Left ventricle myocardium inferior (tissue), 1 donor: ENCODE results near the gene PIAS4. TPM values are rescaled to one million over a fixed set of nuclear protein-coding genes. Genes with fewer than 3 reads are reported as not detected.

Source experiments
- DNase-seq: peaks from one replicate; pipeline ENCODE4 v3.0.0-alpha.2; 2020
- H3K27ac ChIP-seq: fragments of 200-600 bp; replicated peaks from 2 replicates; pipeline ENCODE4 v1.8.0; 2021
- H3K27me3 ChIP-seq: fragments of 200-600 bp; 2 replicates; pipeline ENCODE4 v1.8.0; 2021; ENCODE audit warnings: low read depth
- H3K36me3 ChIP-seq: fragments of 200-600 bp; 2 replicates; pipeline ENCODE4 v1.8.0; 2021
- H3K4me1 ChIP-seq: fragments of 200-600 bp; 2 replicates; pipeline ENCODE4 v1.8.0; 2021
- H3K4me3 ChIP-seq: fragments of 200-600 bp; 2 replicates; pipeline ENCODE4 v1.8.0; 2021; ENCODE audit warnings: mild to moderate bottlenecking, moderate library complexity
- H3K9me3 ChIP-seq: fragments of 200-600 bp; replicated peaks from 2 replicates; pipeline ENCODE4 v1.8.0; 2021
- intact Hi-C: fragments of 100-400 bp; cut with micrococcal nuclease; formaldehyde crosslinking; loops from one replicate; pipeline ENCODE4 v1.11.0; 2022
- long read RNA-seq: library from polyadenylated mRNA; unstranded; transcript quantifications from one replicate; pipeline ENCODE4 v2.0.0, GENCODE V29; 2021
- total RNA-seq: library from RNA; stranded (reverse); fragmentation: NEBNext Ultra II Directional; extraction: Animal tissue kit (Norgen Biotek cat#: 25700); gene quantifications from one replicate; pipeline ENCODE4 v1.2.1, GENCODE V29; 2021
- TF ChIP-seq, protein P1 (sequence below): fragments of 200-600 bp; IDR thresholded peaks from 2 replicates; pipeline ENCODE4 v1.8.0; 2021; ENCODE audit warnings: antibody characterized with exemption, mild to moderate bottlenecking, borderline replicate concordance
- donor health status: DM: no; HTN: yes; CAD: no; lungs with severe emphysema.

PIAS4 gene, protein sequence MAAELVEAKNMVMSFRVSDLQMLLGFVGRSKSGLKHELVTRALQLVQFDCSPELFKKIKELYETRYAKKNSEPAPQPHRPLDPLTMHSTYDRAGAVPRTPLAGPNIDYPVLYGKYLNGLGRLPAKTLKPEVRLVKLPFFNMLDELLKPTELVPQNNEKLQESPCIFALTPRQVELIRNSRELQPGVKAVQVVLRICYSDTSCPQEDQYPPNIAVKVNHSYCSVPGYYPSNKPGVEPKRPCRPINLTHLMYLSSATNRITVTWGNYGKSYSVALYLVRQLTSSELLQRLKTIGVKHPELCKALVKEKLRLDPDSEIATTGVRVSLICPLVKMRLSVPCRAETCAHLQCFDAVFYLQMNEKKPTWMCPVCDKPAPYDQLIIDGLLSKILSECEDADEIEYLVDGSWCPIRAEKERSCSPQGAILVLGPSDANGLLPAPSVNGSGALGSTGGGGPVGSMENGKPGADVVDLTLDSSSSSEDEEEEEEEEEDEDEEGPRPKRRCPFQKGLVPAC
- total RNA-seq: 15.4 TPM
- long read RNA-seq, transcript PIAS4-201 (11 exons, 3,159 nt): major isoform, 13 of 23 reads
- long read RNA-seq, partial matches to known transcripts: 7 of 23 reads
- long read RNA-seq, other reads (novel, unspliced or antisense): 3 of 23 reads

GRCh38 chr19:4007021-4007835, at the start of gene PIAS4:
Gene PIAS4, plus strand, starts transcription at chr19:4007736. Its CDS starts 25 bp downstream, at chr19:4007761.
- TF ChIP-seq, protein P1, sequence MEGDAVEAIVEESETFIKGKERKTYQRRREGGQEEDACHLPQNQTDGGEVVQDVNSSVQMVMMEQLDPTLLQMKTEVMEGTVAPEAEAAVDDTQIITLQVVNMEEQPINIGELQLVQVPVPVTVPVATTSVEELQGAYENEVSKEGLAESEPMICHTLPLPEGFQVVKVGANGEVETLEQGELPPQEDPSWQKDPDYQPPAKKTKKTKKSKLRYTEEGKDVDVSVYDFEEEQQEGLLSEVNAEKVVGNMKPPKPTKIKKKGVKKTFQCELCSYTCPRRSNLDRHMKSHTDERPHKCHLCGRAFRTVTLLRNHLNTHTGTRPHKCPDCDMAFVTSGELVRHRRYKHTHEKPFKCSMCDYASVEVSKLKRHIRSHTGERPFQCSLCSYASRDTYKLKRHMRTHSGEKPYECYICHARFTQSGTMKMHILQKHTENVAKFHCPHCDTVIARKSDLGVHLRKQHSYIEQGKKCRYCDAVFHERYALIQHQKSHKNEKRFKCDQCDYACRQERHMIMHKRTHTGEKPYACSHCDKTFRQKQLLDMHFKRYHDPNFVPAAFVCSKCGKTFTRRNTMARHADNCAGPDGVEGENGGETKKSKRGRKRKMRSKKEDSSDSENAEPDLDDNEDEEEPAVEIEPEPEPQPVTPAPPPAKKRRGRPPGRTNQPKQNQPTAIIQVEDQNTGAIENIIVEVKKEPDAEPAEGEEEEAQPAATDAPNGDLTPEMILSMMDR: no peak
- Histone ChIP-seq H3K4me1 (peaks cover 51% of the 10 kb centered on the region), H3K4me3 (peak within 1 kb of the TSS; percentile 98), H3K27ac (peak within 1 kb of the TSS; percentile 94), H3K36me3 (no peaks in the 10 kb centered on the region), H3K9me3 (no peaks in the 10 kb centered on the region), H3K27me3 (no peaks in the 10 kb centered on the region)
- peak; percentile 96 for DNase-seq
- intact Hi-C loops: no loop called here

DNA sequence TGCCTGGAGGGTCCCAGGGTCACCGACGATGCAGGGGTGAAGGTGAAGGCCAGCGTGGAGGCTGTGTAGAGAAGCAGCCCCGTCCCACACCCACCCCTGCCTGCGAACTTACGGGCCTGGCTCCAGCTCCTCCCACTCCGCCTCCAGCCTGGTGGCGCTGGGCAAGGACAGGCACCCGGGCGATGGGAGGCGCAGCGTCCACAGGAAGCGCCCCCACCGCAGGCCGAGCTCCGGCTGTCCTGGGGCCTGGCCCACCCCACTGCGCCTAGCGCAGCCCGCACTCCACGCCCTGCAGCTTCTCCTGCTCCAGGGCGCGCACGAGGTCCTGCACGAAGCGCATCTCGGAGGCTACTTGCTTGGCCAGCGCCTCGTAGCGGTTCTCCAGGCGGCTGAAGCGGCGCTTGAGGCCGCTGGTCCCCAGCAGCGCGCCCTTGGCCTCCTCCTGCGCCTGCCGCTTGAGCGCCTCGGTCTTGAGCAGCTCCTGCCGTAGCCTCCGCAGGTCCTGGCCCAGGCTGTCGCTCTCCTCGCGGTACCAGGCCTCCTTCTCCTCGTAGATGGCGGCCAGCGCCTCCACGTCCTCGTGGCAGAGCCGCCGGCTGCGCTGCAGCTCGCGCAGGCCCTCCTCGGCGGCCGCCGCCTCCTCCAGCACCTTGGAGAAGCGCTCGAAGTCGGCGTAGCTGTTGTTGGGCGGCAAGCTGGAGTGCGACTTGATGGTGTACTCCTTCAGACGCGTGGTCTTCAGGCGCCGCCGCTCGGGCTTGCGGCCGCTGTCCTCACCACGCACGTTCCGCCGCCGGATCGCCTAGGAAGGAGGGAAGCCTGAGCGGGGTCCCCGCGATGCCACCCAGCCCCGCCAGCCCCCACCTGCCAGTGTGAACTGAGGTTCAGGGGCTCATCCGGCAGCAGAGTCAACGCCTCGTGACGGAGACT, 48.4 kb upstream of the PIAS4 start:
- H3K27ac ChIP-seq: no peak overlapping the region
- no peaks in the 10 kb centered on the region for H3K27me3 ChIP-seq
- H3K4me1 ChIP-seq: peaks cover 18% of the 10 kb centered on the region
- DNase-seq: no peak
- intact Hi-C loops: no loop called here
- H3K4me3 ChIP-seq: no peak overlapping the region
- TF ChIP-seq, protein P1: no peak
- H3K9me3 ChIP-seq: no peaks in the 10 kb centered on the region
- H3K36me3 ChIP-seq: peaks cover 84% of the 10 kb centered on the region

DNA sequence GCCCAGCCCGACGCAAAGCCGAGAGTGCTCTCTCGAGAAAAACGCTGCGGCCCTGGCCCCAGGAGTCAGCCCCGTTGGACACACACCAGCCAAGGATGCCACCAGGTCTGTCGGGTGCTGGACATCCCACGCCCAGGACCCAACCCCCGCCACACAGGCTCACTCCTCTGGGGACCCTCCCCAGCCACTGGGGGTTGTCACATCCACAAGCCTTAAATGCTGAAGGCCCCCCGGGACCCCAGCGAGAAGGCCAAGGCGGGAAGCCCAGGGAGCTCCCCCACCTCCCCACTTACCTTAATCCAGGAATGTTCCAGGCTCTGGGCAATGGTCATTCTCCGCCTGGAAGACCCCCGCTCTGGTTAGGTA, 47.8 kb upstream of the PIAS4 start:
- Histone ChIP-seq H3K36me3 (peaks cover 89% of the 10 kb centered on the region), H3K27me3 (no peaks in the 10 kb centered on the region), H3K9me3 (no peaks in the 10 kb centered on the region), H3K27ac (no peak overlapping the region), H3K4me1 (peaks cover 14% of the 10 kb centered on the region), H3K4me3 (no peak overlapping the region)
- TF ChIP-seq, protein P1: no peak
- intact Hi-C loops: no loop called here
- no peak for DNase-seq

DNA sequence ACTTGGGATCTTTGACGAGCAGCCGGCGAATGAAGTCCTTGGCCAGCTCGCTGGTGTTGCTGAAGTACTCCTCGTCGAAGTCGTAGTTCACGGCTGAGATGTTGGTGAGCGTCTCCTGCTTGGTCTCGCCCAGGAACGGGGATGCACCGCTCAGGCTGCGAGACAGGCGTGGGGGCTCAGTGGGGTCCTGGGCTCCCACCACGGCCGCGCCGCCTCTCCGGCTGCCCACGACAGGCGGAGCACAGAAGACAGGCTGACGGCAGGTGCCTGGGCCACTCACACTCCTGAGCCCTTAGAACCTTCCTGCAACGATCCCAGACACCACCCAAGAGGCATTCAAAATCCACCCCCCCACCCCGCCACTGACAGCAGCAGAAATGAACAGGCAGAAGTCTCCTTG, 46.5 kb upstream of the PIAS4 start:
- peak overlapping the region; percentile 56 for H3K27ac ChIP-seq
- H3K9me3 ChIP-seq: no peaks in the 10 kb centered on the region
- no peak for DNase-seq
- no peak overlapping the region for H3K4me3 ChIP-seq
- intact Hi-C loops: no loop called here
- H3K4me1 ChIP-seq: peaks cover 26% of the 10 kb centered on the region
- TF ChIP-seq, protein P1: no peak
- peaks cover 97% of the 10 kb centered on the region for H3K36me3 ChIP-seq
- H3K27me3 ChIP-seq: no peaks in the 10 kb centered on the region
